Body of pancreas (tissue), 4 donors: ENCODE measurements around the gene CSNK2A2.

Experiments
- POLR2A ChIP-seq, 3 donors: fragments of 450-650 bp; IDR thresholded peaks; one replicate each; pipeline ENCODE4 v1.6.1; 2016; ENCODE audit warnings: antibody characterized with exemption in 3 of 3, mild to moderate bottlenecking in 2 of 3
- TF ChIP-seq, protein P1 (sequence below), 7 experiments: fragments of 450-650 bp in 4 of 7; fragments of 200-600 bp in 3 of 7; sonication (generic) in 3 of 7; IDR thresholded peaks; one replicate each; pipeline ENCODE4 v1.5.1; 2016 to 2019; ENCODE audit warnings: antibody characterized with exemption in 7 of 7

DNA sequence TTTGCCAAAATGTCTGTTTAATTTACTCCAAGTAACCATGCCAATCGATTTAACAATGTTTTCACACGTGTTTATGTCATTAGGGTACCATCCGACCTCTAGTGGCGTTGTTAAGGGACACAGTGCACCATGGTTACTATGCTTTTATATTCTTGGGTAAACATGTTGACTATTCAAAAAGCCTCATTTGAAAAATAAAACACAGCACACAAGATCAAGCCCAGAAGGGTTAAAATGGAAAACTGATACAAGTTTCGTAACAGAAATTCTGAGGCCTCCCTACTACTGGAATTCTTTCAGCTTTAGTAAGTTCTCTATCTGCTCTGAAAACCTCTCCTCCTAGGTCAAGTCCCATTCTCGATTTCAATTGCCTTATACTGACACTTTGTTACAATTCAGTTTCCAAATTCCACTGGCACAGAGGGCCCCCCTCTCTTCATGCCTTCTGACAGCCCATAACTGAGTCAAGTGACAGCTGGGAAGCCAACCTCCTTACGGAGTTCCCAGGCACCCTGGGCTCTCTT is 70.8 kb downstream of the CSNK2A2 start:
- TF ChIP-seq, protein P1, sequence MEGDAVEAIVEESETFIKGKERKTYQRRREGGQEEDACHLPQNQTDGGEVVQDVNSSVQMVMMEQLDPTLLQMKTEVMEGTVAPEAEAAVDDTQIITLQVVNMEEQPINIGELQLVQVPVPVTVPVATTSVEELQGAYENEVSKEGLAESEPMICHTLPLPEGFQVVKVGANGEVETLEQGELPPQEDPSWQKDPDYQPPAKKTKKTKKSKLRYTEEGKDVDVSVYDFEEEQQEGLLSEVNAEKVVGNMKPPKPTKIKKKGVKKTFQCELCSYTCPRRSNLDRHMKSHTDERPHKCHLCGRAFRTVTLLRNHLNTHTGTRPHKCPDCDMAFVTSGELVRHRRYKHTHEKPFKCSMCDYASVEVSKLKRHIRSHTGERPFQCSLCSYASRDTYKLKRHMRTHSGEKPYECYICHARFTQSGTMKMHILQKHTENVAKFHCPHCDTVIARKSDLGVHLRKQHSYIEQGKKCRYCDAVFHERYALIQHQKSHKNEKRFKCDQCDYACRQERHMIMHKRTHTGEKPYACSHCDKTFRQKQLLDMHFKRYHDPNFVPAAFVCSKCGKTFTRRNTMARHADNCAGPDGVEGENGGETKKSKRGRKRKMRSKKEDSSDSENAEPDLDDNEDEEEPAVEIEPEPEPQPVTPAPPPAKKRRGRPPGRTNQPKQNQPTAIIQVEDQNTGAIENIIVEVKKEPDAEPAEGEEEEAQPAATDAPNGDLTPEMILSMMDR (IDR thresholded peaks at IDR 0.05) = peak in 4 of 7 experiments; percentile 44 to 51 (median 47)
- TF ChIP-seq POLR2A (IDR thresholded peaks at IDR 0.05) = no peak
